ENCODE results near the gene SUPT5H. TPM values are rescaled to one million over a fixed set of nuclear protein-coding genes. Genes with fewer than 3 reads are reported as not detected.

SUPT5H gene
- total and polyA plus RNA-seq, 8 donors: 61.7 to 127 (median 109) TPM

DNA sequence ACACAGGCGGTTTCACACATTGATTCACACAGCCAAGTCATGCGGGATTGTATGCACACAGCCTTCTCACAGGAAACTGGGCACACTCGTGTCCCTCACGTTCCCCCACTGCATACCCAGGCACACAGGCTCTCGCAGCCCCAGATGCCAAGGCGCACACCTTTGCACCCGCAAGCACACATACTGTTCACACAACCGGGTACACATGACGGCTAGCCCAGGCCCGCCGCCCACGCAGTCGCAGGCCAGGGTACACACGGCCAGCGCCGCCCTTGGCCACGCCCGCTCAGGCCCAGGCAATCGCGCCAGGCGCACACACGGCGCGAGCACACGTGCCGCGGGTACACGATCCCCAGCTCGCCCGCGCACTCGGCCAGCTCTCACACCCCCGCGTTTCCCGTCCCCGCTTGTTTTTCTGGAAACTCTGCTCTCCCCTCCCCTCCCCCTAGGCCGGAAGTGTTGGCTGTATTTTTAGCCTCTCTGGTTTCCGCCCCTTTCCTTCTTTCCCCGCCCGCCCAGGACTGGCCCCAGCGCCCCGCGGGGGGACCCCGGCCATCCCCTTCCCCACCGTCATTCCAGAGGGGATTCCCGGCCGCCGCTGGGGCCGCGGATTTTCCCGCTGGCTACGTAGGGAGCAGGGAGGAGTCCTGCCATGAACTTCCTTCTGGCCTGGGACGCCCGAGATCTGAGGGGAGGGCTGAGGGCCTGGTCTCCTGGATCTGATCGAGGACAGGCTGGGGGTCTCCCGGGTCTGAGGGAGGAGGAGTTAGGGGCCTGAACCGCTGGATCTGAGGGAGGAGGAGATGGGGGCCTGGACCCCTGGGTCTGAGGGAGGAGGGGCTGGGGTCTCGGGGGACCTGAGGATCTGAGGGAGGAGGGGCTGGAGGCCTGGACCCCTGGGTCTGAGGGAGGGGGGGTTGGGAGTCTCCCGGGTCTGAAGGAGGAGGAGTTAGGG, 42.8 kb upstream of the SUPT5H start:
- Histone ChIP-seq H3K4me1 (peaks cover 56 to 77% (median 69%) of the 10 kb centered on the region in 4 donors), H3K4me3 (peak overlapping the region; percentile 34 to 52 (median 48)), H3K27ac (peak overlapping the region; percentile 98 to 100 (median 99)), H3K9me3 (no peaks in the 10 kb centered on the region), H3K36me3 (peaks cover 1 to 8% (median 6%) of the 10 kb centered on the region in 4 donors), H3K27me3 (no peaks in the 10 kb centered on the region)
- TF ChIP-seq, protein P1, sequence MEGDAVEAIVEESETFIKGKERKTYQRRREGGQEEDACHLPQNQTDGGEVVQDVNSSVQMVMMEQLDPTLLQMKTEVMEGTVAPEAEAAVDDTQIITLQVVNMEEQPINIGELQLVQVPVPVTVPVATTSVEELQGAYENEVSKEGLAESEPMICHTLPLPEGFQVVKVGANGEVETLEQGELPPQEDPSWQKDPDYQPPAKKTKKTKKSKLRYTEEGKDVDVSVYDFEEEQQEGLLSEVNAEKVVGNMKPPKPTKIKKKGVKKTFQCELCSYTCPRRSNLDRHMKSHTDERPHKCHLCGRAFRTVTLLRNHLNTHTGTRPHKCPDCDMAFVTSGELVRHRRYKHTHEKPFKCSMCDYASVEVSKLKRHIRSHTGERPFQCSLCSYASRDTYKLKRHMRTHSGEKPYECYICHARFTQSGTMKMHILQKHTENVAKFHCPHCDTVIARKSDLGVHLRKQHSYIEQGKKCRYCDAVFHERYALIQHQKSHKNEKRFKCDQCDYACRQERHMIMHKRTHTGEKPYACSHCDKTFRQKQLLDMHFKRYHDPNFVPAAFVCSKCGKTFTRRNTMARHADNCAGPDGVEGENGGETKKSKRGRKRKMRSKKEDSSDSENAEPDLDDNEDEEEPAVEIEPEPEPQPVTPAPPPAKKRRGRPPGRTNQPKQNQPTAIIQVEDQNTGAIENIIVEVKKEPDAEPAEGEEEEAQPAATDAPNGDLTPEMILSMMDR (IDR thresholded peaks at IDR 0.05): no peak
- TF ChIP-seq POLR2A (IDR thresholded peaks at IDR 0.05) (peak in 1 of 4 donors; percentile 13), POLR2AphosphoS5 (IDR thresholded peaks at IDR 0.05) (peak; percentile 84 to 95 (median 88)), EP300 (IDR thresholded peaks at IDR 0.05) (peak; percentile 62)
- WGBS, 5 donors: 1 to 2% (median 1%) methylated on average over 47 to 59 of the region's 59 CpGs
- DNase-seq: peak; percentile 92 to 97
- intact Hi-C loops (cut with DNase I; ENCODE audit: low total_unique reads): no loop called here

DNA sequence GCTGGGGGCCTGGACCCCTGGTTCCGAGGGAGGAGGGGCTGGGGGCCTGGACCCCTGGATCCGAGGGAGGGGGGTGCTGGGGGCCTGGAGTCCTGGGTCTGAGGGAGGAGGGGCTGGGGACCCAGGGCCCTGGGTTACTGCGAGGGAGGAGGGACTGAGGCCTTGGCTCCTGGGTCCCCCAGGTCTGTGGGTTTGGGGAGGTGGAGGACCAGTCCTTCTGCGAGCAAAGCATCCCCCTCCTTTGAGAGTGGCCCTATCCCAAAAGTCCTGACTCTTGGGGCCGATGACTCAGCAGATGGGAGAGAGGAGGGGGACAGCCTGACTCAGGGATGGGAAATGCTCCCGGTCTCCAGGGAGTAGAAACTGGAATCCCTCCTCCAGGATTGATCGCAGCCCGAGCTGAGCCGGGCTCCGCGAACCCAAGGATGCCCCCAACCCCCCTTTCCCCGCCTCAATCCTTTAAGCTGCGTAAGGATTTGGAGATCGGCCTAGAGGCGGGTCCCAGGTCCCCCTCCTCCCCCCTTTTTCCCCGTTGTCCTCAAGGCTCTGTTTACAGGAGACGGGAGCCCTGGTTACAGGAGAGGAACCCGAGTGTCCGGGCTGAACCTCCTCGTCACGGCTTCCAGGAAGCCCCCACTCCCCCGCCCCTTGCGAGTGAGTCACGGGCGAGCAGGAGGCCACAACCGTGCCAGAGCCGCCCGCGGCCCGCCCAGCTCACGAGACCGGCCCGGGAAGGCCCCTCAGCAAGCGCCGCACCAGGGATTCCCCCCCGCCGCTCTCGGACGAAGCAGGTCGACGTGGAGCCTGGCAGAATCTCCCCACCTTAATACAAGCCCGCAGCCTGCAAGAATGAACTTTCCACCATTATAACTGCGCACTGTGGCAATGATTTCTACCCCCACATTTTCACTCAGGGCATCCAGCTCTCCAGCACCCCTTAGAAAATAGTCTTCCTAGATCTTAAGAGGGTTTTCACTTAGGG, 41.8 kb upstream of the SUPT5H start:
- peaks cover 56 to 67% (median 59%) of the 10 kb centered on the region in 4 donors for H3K4me1 ChIP-seq
- intact Hi-C loops (cut with DNase I; ENCODE audit: low total_unique reads): no loop called here
- H3K27me3 ChIP-seq: no peaks in the 10 kb centered on the region
- peak overlapping the region; percentile 34 to 52 (median 48) for H3K4me3 ChIP-seq
- peaks cover 11 to 18% (median 16%) of the 10 kb centered on the region in 4 donors for H3K36me3 ChIP-seq
- H3K27ac ChIP-seq: peak overlapping the region; percentile 98 to 100 (median 99)
- peak in 1 of 4 donors; percentile 49 for TF ChIP-seq POLR2A (IDR thresholded peaks at IDR 0.05)
- peak; percentile 96 for TF ChIP-seq EP300 (IDR thresholded peaks at IDR 0.05)
- TF ChIP-seq POLR2AphosphoS5 (IDR thresholded peaks at IDR 0.05): peak; percentile 94 to 97 (median 94)
- TF ChIP-seq, protein P1 (IDR thresholded peaks at IDR 0.05): no peak
- 1 to 3% (median 2%) methylated on average over 19 to 43 of the region's 43 CpGs for WGBS, 5 donors
- H3K9me3 ChIP-seq: no peaks in the 10 kb centered on the region
- peak; percentile 98 for DNase-seq

DNA sequence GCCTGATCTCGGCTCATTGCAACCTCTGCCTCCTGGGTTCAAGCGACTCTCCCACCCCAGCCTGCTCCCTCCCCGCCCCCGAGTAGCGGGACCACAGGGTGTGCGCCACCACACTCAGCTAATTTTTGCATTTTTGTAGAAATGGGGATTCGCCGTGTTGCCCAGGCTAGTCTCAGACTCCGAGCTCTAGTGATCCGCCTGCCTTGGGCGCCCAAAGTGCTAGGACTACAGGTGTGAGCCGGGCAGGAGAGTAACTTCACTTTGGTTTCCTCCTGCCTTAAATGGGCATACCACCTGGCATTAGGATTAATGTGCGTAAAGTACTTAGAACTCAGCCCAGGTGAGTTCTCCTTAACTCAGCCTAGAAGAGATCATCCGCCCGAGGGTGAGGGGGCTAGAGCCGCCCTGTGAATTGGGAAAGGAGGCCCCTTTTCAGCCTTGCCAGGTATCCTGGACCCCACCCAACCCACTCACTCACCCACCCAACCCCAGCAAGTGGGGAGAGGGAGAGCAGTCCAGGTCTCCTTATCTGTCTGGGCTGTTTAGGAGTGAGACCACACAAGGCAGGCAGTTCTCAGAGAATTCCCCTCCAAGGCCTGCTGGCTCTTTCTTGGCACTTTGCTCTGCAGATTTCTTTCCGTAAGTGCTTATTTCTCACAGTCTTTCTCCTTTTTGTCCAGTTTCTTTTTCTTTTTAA, 40.0 kb upstream of the SUPT5H start:
- TF ChIP-seq POLR2A (IDR thresholded peaks at IDR 0.05) (no peak), EP300 (IDR thresholded peaks at IDR 0.05) (no peak), POLR2AphosphoS5 (IDR thresholded peaks at IDR 0.05) (no peak)
- TF ChIP-seq, protein P1 (IDR thresholded peaks at IDR 0.05): no peak
- intact Hi-C loops (cut with DNase I; ENCODE audit: low total_unique reads): no loop called here
- H3K9me3 ChIP-seq: no peaks in the 10 kb centered on the region
- no peaks in the 10 kb centered on the region for H3K27me3 ChIP-seq
- peaks cover 15 to 23% (median 20%) of the 10 kb centered on the region in 4 donors for H3K36me3 ChIP-seq
- H3K27ac ChIP-seq: peak overlapping the region; percentile 93 to 100 (median 98)
- H3K4me1 ChIP-seq: peaks cover 46 to 66% (median 57%) of the 10 kb centered on the region in 4 donors
- 88 to 95% (median 92%) methylated on average over 17 of the region's 17 CpGs for WGBS, 5 donors
- DNase-seq: peak in 1 of 2 donors; percentile 43
- peak overlapping the region; percentile 91 to 95 (median 93) for H3K4me3 ChIP-seq
